Measurements from ENCODE around the gene SRP72.

SRP72 gene

GRCh38 chr4:56427179-56427578, 40.2 kb upstream of the SRP72 start:
- no peak for DNase-seq (ENCODE audit: low spot score)
- in situ Hi-C loops (cut with MboI; ENCODE audit: low sequenced_read_pairs, unreplicated experiment) = no loop called here
- no peak for TF ChIP-seq CTCF (IDR thresholded peaks at IDR 0.05; ENCODE audit: borderline replicate concordance, control extremely low read depth, extremely low read depth, insufficient read depth, missing control alignments)

GRCh38 chr4:56430203-56430602, 37.2 kb upstream of the SRP72 start:
- no peak for DNase-seq (ENCODE audit: low spot score)
- in situ Hi-C loops (cut with MboI; ENCODE audit: low sequenced_read_pairs, unreplicated experiment) = no loop called here
- no peak for TF ChIP-seq CTCF (IDR thresholded peaks at IDR 0.05; ENCODE audit: borderline replicate concordance, control extremely low read depth, extremely low read depth, insufficient read depth, missing control alignments)

- TF ChIP-seq CTCF (IDR thresholded peaks at IDR 0.05; ENCODE audit: borderline replicate concordance, control extremely low read depth, extremely low read depth, insufficient read depth, missing control alignments) = no peak
- in situ Hi-C loops (cut with MboI; ENCODE audit: low sequenced_read_pairs, unreplicated experiment) = no loop called here
- DNase-seq (ENCODE audit: low spot score) = no peak
Observed at GRCh38 chr4:56433280-56433679, 34.1 kb upstream of the SRP72 start.

GRCh38 chr4:56434599-56435139, 32.7 kb upstream of the SRP72 start:
- DNase-seq (ENCODE audit: low spot score) = peak; percentile 54
- in situ Hi-C loops (cut with MboI; ENCODE audit: low sequenced_read_pairs, unreplicated experiment) = no loop called here
- TF ChIP-seq CTCF (IDR thresholded peaks at IDR 0.05; ENCODE audit: borderline replicate concordance, control extremely low read depth, extremely low read depth, insufficient read depth, missing control alignments) = no peak

GRCh38 chr4:56435140-56435926, 32.1 kb upstream of the SRP72 start, which contains the start of gene PPAT:
Gene PPAT, minus strand, starts transcription at chr4:56435615. Its CDS starts 138 bp downstream, at chr4:56435477.
- in situ Hi-C loops (cut with MboI; ENCODE audit: low sequenced_read_pairs, unreplicated experiment) = no loop called here

GRCh38 chr4:56438766-56439165, 28.7 kb upstream of the SRP72 start:
- in situ Hi-C loops (cut with MboI; ENCODE audit: low sequenced_read_pairs, unreplicated experiment) = no loop called here
- TF ChIP-seq CTCF (IDR thresholded peaks at IDR 0.05; ENCODE audit: borderline replicate concordance, control extremely low read depth, extremely low read depth, insufficient read depth, missing control alignments) = no peak
- no peak for DNase-seq (ENCODE audit: low spot score)

More at GRCh38 chr4:56435140-56435926, 32.1 kb upstream of the SRP72 start, which contains the start of gene PPAT:
- DNase-seq (ENCODE audit: low spot score) = peak; percentile 98
- TF ChIP-seq CTCF (IDR thresholded peaks at IDR 0.05; ENCODE audit: borderline replicate concordance, control extremely low read depth, extremely low read depth, insufficient read depth, missing control alignments) = peak; percentile 14
